GM12878 (cell line): Measurements from ENCODE around the gene CCSER1. TPM values are rescaled to one million over a fixed set of nuclear protein-coding genes. Genes with fewer than 3 reads are reported as not detected.

Experiments used
- ATAC-seq: fragments of 200-7000 bp; cut with Tn5 transposase; 3 replicates; pipeline ENCODE4 v1.9.1; 2020; ENCODE audit warnings: mild to moderate bottlenecking, moderate library complexity
- BruUV-seq: library from RNA; stranded (reverse); fragments of 400-500 nt; replicated peaks from 2 replicates; lab custom pipeline; 2021; lab: Mats Ljungman, UMichigan
- CTCF ChIA-PET: fragments of 300-600 bp; sonication (Branson Sonifier 250); formaldehyde crosslinking; extraction: SDS; loops from one replicate; lab custom pipeline; 2021; ENCODE audit warnings: inconsistent platforms; lab: Yijun Ruan, JAX
- POLR2A ChIA-PET: fragments of 350-600 bp; formaldehyde crosslinking; extraction: SDS; loops from one replicate; lab custom pipeline; 2021; ENCODE audit warnings: inconsistent platforms; lab: Charles Lee
- RAD21 ChIA-PET: fragments of 300-600 bp; sonication (Branson Sonifier 250); formaldehyde crosslinking; loops from one replicate; lab custom pipeline; 2023; ENCODE audit warnings: antibody characterized with exemption; ENCODE audit not compliant: unreplicated experiment; lab: Charles Lee
- SMC1A ChIA-PET: fragments of 300-600 bp; sonication (Branson Sonifier 250); formaldehyde crosslinking; loops from one replicate; lab custom pipeline; 2023; ENCODE audit not compliant: unreplicated experiment, uncharacterized antibody; lab: Charles Lee
- DNase-seq: peaks from one replicate; pipeline ENCODE4 v3.0.0-alpha.2; 2011; ENCODE audit warnings: low read depth, low spot score
- FAIRE-seq: peaks from 3 replicates; lab custom pipeline; 2011; peaks lifted over from hg19 to GRCh38; lab: Jason Lieb, UNC
- H2AFZ ChIP-seq: 2 replicates; pipeline ENCODE4 v1.6.0; 2011; ENCODE audit warnings: low read depth, low read length, control low read depth; ENCODE audit not compliant: control insufficient read depth
- H3K27ac ChIP-seq: 2 replicates; pipeline ENCODE4 v1.5.1; 2011; ENCODE audit warnings: control low read depth; ENCODE audit not compliant: control insufficient read depth, insufficient read depth
- H3K27me3 ChIP-seq, 2 experiments: replicated peaks in 1 of 2; 2 replicates each; pipeline versions ENCODE4 v1.6.0 to v1.6.1; 2011; ENCODE audit warnings: low read length in 1 of 2; ENCODE audit not compliant: control insufficient read depth in 2 of 2, insufficient read depth in 2 of 2
- H3K36me3 ChIP-seq, 2 experiments: 2 replicates each; pipeline ENCODE4 v1.5.1; 2011; ENCODE audit warnings: low read length in 1 of 2; ENCODE audit not compliant: control insufficient read depth in 2 of 2, insufficient read depth in 2 of 2
- H3K4me1 ChIP-seq: 2 replicates; pipeline ENCODE4 v1.6.1; 2011; ENCODE audit warnings: mild to moderate bottlenecking, low read length, moderate library complexity, mixed read lengths; ENCODE audit not compliant: control insufficient read depth, insufficient read depth
- H3K4me2 ChIP-seq: 2 replicates; pipeline ENCODE4 v1.6.0; 2011; ENCODE audit warnings: control low read depth; ENCODE audit not compliant: control insufficient read depth, insufficient read depth
- H3K4me3 ChIP-seq: fragments of 200-600 bp; sonication (generic); 2 replicates; pipeline ENCODE4 v1.5.1; 2016
- H3K79me2 ChIP-seq: 2 replicates; pipeline ENCODE4 v1.6.0; 2011; ENCODE audit warnings: low read length; ENCODE audit not compliant: control insufficient read depth, insufficient read depth
- H3K9ac ChIP-seq: 2 replicates; pipeline ENCODE4 v1.8.0; 2011; ENCODE audit warnings: low read length, control low read depth, mixed read lengths; ENCODE audit not compliant: control insufficient read depth, insufficient read depth
- H3K9me3 ChIP-seq: replicated peaks from 3 replicates; pipeline ENCODE4 v1.5.1; 2011; ENCODE audit warnings: mild to moderate bottlenecking, low read length; ENCODE audit not compliant: control insufficient read depth, insufficient read depth
- H4K20me1 ChIP-seq: 2 replicates; pipeline ENCODE4 v1.6.0; 2011; ENCODE audit not compliant: control insufficient read depth, insufficient read depth
- BMI1 ChIP-seq: fragments of 450-650 bp; IDR thresholded peaks from 2 replicates; pipeline ENCODE4 v1.6.1; 2016; ENCODE audit warnings: mild to moderate bottlenecking, moderate library complexity, borderline replicate concordance
- CTCF ChIP-seq, 3 experiments: IDR thresholded peaks in 2 of 3; conservative IDR thresholded peaks in 1 of 3; 2 replicates each; pipeline ENCODE4 v1.5.1; 2011; ENCODE audit warnings: low read depth in 3 of 3, low read length in 3 of 3, mild to moderate bottlenecking in 3 of 3, control low read depth in 2 of 3, moderate library complexity in 2 of 3, inconsistent platforms in 1 of 3, mixed read lengths in 1 of 3; ENCODE audit not compliant: control insufficient read depth in 2 of 3, insufficient read depth in 1 of 3; ENCODE audit errors: extremely low read depth in 1 of 3
- DPF2 ChIP-seq: fragments of 450-650 bp; IDR thresholded peaks from 2 replicates; pipeline ENCODE4 v1.6.1; 2017; ENCODE audit warnings: mild to moderate bottlenecking
- IKZF2 ChIP-seq, 2 experiments: fragments of 450-650 bp; IDR thresholded peaks; 2 replicates each; pipeline ENCODE4 v1.6.1; 2017; ENCODE audit warnings: mild to moderate bottlenecking in 2 of 2, moderate library complexity in 2 of 2
- RAD21 ChIP-seq: IDR thresholded peaks from 2 replicates; pipeline ENCODE4 v1.6.1; 2011; ENCODE audit warnings: mild to moderate bottlenecking, low read depth, low read length, moderate library complexity; ENCODE audit not compliant: insufficient read depth
- SIX5 ChIP-seq: IDR thresholded peaks from 2 replicates; pipeline ENCODE4 v1.6.1; 2011; ENCODE audit warnings: mild to moderate bottlenecking, low read depth, low read length, moderate library complexity; ENCODE audit not compliant: severe bottlenecking
- SMARCA5 ChIP-seq: fragments of 450-650 bp; IDR thresholded peaks from 2 replicates; pipeline ENCODE4 v1.6.1; 2017; ENCODE audit warnings: mild to moderate bottlenecking
- SMC3 ChIP-seq: IDR thresholded peaks from 2 replicates; pipeline ENCODE4 v1.6.1; 2011; ENCODE audit warnings: low read length, improper control_type of control experiment, borderline replicate concordance
- ZBTB11 ChIP-seq: fragments of 450-650 bp; formaldehyde crosslinking; IDR thresholded peaks from 2 replicates; pipeline ENCODE4 v1.5.0; 2022; ENCODE audit warnings: mild to moderate bottlenecking, missing genetic modification characterization
- ZNF217 ChIP-seq: fragments of 450-650 bp; IDR thresholded peaks from 2 replicates; pipeline ENCODE4 v1.6.1; 2017; ENCODE audit warnings: antibody characterized with exemption, mild to moderate bottlenecking
- WGBS: methylation state at CpG from one replicate; pipeline ENCODE4 v1.1.6; 2016; ENCODE audit warnings: low lambda C conversion rate; ENCODE audit not compliant: insufficient replicate concordance, insufficient coverage; ENCODE audit errors: missing lambda C conversion rate; 5-methylcytosine and 5-hydroxymethylcytosine counted together
- in situ Hi-C: fragments of 300-500 bp; cut with MboI; formaldehyde crosslinking; loops from 9 replicates; pipeline ENCODE4 v1.14.3; 2018; ENCODE audit warnings: mixed read lengths
- intact Hi-C: fragments of 100-400 bp; cut with micrococcal nuclease; formaldehyde crosslinking; loops from one replicate; pipeline ENCODE4 v1.14.2; 2022; ENCODE audit not compliant: unreplicated experiment
- polyA plus RNA-seq, 11 experiments: library from polyadenylated mRNA; depleted of rRNA in 4 of 11; unstranded in 6 of 11; stranded (reverse) in 5 of 11; fragments of >200 nt; fragmentation: Nextera tagmentation in 4 of 11; fragmentation: Illumina TruSeq in 1 of 11; extraction: Ambion mirVana in 4 of 11; extraction: Trizol in 1 of 11; gene quantifications; 1 replicate in 1 of 11; 2 replicates in 10 of 11; pipeline versions ENCODE4 v1.2.1 to v1.2.3, GENCODE V29; 2011 to 2016; ENCODE audit warnings: inconsistent platforms in 2 of 11, missing spikeins in 2 of 11, low read depth in 1 of 11
- total RNA-seq, 4 experiments: library from RNA; depleted of rRNA in 3 of 4; stranded (reverse); fragments of >200 nt in 3 of 4; fragmentation: Illumina TruSeq in 1 of 4; extraction: Trizol in 1 of 4; gene quantifications; 2 replicates each; pipeline versions ENCODE4 v1.2.1 to v1.2.3, GENCODE V29; 2013 to 2021

Gene CCSER1
- total and polyA plus RNA-seq, 10 of the 15 experiments (the other 5 are each of a cell fraction or from before 2014, with no cell fraction given), result 0.22 to 2.7 (median 1.0) TPM

GRCh38 chr4:91113130-91113706, 986.0 kb downstream of the CCSER1 start:
- RAD21 ChIA-PET, result interaction anchor here (0.6 to 1.3 kb wide), 6 partner anchors 11 to 1275 kb away, joined by 3 to 7 read pairs (median 4); no protein-coding TSS in a partner anchor
- H4K20me1 ChIP-seq, result no peaks in the 10 kb centered on the region
- H3K4me3 ChIP-seq, result no peak overlapping the region
- H3K9me3 ChIP-seq, result no peaks in the 10 kb centered on the region
- intact Hi-C loops (loop anchor here (1.0 to 10.0 kb wide), 4 partner anchors 389 to 1274 kb away; no protein-coding TSS in a partner anchor), in situ Hi-C loops (loop anchor here (25.0 kb wide), 1 partner anchor 1274 kb away; no protein-coding TSS in a partner anchor)
- SMC1A ChIA-PET, result interaction anchor here (0.5 to 2.3 kb wide), 12 partner anchors 10 to 1275 kb away, joined by 3 to 9 read pairs (median 3); no protein-coding TSS in a partner anchor
- BruUV-seq, result no TSS peak
- no peak overlapping the region for H3K27ac ChIP-seq
- H3K79me2 ChIP-seq, result no peaks in the 10 kb centered on the region
- POLR2A ChIA-PET, result no interaction called here
- H3K36me3 ChIP-seq, result no peaks in the 10 kb centered on the region
- no peak overlapping the region for H2AFZ ChIP-seq
- no peak overlapping the region for H3K4me2 ChIP-seq
- WGBS, result 7% methylated on average over 4 of the region's 4 CpGs
- DNase-seq (peak; percentile 5), FAIRE-seq (peak; percentile 59), ATAC-seq (peak; percentile 60)
- no peaks in the 10 kb centered on the region for H3K4me1 ChIP-seq
- CTCF ChIA-PET, result interaction anchor here (0.6 to 3.9 kb wide), 24 partner anchors 10 to 1283 kb away, joined by 3 to 21 read pairs (median 3); no protein-coding TSS in a partner anchor
- TF ChIP-seq DPF2 (peak; percentile 96), BMI1 (peak; percentile 30; the same call in 1 of the 2 replicates), SIX5 (no peak), ZNF217 (0 out of 2 replicates have a peak, but pooled peaks have one; percentile 32), ZBTB11 (CRISPR knock-in tag) (no peak), IKZF2 (IDR thresholded peaks at IDR 0.05) (no peak), CTCF (IDR thresholded peaks at IDR 0.05 in 2 of 3, conservative IDR thresholded peaks at IDR 0.05 in 1 of 3; ENCODE audit: control insufficient read depth in 2 of 3, extremely low read depth in 1 of 3, insufficient read depth in 1 of 3, low read depth in 3 of 3, low read length in 3 of 3) (peak; percentile 51 to 75 (median 57)), SMARCA5 (0 out of 2 replicates have a peak, but pooled peaks have one; percentile 18), SMC3 (peak; percentile 54; the same call in 1 of the 2 replicates), RAD21 (peak; percentile 64)
- no peaks in the 10 kb centered on the region for H3K27me3 ChIP-seq
- H3K9ac ChIP-seq, result no peak overlapping the region
